HG03103 (cell line): ENCODE results near the gene HS6ST3.
A peak's percentile ranks its signal among the peaks of the same experiment; 100 is the strongest.
"Not testable (repeated sequence)": the region's sequence is repeated elsewhere in the genome, so short reads cannot be mapped to it uniquely, and the experiment has no call there.

Experiments
- ATAC-seq: cut with Tn5 transposase; IDR thresholded peaks from one replicate; pipeline ENCODE4 v1.9.1; 2021; ENCODE audit warnings: low read depth; ENCODE audit not compliant: unreplicated experiment

Gene HS6ST3

DNA sequence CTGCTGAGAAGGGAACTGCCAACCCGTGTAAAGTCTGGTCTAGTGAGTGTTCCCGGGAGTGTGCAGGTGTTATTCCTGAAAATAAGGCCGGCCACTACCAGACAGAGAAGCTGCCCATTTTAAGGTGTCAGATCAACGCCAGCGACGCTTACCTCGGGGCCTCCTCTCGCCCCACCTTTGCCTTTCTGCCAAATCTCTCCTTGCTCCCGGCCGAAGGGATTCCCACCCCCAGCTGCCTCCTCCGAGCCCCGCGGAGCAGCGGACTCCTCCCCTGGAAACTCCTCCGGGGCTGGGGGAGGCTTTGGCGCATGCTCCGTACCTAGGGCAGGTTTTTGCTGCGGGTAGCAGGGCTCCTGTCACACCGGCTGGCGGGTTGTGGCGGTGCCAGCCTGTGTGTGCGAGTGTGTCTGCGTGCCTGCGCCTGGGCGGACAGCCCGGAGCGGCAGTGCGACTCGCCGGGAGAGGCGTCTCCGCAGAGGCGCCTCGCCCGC, at the start of gene HS6ST3:
HS6ST3 (plus strand) TSS at position 359 of the 491 bp plus-strand sequence.
- ATAC-seq, result peak; percentile 38

DNA sequence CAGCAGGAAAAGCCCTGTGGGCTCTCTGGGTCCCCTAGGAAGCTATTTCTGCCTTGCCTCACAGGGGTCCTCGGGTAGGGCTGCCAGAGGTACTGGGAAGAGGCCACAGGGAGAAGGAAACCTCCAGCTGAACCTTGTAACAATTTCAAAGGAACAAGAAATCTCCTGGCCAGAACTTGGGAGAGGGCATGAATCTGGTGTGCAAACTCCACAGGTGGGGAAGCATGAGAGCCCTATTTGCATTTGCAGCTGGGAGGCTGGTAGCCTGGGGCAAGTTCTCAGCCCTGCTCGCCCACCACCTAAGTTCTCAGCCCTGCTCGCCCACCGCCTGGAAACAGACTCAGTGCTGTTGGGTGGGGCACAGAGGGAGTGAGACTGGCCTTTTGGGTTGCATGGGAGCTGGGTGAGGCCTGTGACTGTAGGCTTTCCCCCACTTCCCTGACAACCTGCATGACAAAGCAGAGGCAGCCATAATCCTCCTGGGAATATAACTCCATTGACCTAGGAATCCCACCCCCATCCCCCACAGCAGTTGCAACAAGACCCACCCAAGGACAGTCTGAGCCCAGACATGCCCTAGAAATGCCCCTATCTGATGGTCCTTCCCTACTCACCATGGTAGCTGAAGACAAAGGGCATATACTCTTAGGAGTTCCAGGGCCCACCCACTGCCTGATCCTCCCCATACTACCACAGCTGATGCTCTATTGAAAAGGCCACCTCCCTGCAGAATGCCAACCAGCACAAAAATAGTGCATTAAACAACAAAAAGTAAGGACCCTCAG, 48.4 kb upstream of the HS6ST3 start:
- ATAC-seq, result no peak

DNA sequence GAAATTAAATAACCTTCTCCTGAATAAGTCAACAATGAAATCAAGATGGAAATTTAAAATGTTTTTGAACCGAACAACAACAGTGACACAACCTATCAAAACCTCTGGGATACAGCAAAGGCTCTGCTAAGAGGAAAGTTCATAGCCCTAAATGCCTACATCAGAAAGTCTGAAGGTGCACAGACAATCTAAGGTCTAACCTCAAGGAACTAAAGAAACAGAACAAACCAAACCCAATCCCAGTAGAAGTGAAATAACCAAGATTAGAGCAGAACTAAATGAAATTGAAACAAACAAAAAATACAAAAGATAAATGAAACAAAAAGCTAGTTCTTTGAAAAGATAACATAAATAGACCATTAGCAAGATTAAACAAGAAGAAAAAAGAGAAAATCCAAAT, 45.7 kb upstream of the HS6ST3 start:
- ATAC-seq, result no peak

DNA sequence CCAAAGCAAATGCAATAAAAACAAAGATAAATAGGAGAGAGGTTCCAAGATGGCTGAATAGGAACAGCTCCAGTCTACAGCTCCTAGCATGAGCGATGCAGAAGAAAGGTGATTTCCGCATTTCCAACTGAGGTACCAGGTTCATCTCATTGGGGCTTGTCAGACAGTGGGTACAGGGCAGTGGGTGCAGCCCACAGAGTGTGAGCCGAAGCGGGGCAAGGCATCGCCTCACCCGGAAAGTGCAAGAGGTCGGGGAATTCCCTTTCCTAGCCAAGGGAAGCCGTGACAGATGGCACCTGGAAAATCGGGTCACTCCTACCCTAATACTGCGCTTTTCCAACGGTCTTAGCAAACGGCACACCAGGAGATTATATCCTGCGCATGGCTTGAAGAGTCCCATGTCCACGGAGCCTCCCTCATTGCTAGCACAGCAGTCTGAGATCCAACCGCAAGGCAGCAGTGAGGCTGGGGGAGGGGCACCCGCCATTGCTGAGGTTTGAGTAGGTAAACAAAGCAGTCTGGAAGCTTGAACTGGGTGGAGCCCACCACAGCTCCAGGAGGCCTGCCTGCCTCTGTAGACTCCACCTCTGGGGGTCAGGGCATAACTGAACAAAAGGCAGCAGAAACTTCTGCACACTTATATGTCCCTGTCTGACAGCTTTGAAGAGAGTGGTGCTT, 43.3 kb upstream of the HS6ST3 start:
- ATAC-seq, result not testable (repeated sequence)

DNA sequence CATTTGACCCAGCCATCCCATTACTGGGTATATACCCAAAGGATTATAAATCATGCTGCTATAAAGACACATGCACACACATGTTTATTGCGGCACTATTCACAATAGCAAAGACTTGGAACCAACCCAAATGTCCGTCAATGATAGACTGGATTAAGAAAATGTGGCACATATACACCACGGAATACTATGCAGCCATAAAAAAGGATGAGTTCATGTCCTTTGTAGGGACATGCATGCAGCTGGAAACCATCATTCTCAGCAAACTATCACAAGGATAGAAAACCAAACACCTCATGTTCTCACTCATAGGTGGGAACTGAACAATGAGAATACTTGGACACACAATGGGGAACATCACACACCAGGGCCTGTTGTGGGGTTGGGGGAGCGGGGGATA, 39.0 kb upstream of the HS6ST3 start:
- not testable (repeated sequence) for ATAC-seq

DNA sequence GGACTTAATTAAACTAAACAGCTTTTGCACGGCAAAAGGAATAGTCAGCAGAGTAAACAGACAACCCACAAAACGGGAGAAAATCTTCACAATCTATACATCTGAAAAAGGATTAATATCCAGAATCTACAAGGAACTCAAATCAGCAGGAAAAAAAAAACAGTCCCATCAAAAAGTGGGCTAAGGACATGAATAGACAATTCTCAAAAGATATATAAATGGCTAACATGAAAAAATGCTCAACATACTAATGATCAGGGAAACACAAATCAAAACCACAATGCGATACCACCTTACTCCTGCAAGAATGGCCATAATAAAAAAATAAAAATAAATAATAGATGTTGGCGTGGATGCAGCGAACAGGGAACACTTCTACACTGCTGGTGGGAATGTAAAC, 38.4 kb upstream of the HS6ST3 start:
- ATAC-seq, result not testable (repeated sequence)

DNA sequence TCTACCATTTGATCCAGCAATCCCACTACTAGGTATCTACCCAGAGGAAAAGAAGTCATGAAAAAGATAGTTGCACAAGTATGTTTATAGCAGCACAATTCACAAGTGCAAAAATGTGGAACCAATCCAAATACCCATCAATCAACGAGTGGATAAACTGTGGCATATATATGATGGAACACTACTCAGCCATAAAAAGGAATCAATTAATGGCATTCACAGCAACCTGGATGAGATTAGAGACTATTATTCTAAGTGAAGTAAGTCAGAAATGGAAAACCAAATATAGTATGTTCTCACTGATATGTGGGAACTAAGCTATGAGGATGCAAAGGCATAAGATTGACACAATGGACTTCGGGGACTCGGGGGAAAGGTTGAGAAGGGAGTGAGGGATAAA, 38.0 kb upstream of the HS6ST3 start:
- not testable (repeated sequence) for ATAC-seq

DNA sequence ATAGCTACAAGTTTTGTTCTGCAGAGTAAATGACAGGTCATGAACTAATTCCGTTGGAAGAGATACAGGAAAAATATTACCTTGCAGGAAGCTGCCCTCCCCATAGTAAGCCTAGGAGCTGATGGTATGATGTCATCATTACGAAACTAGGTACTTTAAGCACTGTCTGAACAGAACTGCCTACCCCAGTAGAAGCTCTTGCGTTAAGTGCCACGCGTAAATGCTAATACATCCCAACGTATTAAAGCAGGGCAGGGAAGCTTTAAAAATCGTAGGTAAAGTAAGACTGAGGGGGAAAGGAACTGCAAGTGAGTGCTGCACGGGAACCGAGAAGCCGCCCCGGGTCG, 37.3 kb upstream of the HS6ST3 start:
- peak; percentile 55 for ATAC-seq

DNA sequence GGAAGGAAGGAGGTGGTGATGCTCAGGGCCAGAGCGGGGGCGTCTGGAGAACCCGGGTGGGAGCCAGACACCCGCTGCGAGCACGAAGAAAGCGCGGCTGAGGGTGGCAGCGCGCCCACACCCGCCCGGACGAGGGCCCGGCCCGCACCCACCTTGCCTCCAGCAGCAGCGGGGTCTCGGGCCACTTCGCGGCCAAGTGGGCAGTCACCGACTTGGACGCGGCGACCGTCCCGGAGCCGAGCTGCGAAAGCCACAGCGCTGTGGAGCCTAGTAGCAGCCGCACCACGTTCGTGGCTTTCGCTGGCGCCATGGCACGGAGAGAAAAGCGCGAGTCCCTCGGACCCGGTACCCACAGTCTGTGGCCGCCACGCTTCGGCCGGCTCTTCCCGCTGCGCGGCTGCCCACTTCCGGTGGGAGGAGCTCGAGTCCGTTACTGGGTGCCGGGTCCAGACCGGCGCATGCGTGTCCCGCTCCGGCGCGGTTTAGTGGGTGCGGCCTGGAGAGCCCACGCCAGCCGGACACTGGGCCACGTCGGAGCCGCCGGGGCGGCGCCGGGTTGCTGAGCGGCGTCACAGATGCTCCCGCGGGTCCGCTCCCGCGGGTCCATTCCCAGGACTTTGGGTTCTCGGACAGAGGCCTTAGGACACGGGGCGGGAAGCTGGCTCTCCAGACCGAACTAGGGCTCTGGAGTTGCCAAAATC, 36.8 kb upstream of the HS6ST3 start, which contains the start of gene UGGT2:
UGGT2 (minus strand) TSS at position 399 of the 701 bp plus-strand sequence; CDS start at position 310, 89 bp downstream.
- peak; percentile 91 for ATAC-seq

DNA sequence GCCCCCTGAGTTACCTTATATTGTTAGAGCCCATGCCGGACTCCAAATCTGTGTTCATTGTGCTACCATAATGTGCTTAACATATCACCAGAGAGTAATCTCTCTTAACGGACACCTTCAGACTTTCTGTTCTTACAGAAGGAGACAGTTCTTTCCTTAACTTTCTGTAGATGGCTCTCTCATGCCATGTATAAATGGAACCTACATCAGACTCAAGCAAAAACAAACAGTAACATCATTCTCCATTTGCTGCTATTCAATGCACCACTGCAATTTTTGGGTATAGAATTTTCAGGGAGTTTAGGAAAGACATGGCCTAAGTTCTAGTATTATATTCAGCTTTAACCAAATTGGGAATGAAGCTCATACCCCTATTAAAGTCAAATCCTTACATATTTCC, 24.1 kb upstream of the HS6ST3 start:
- no peak for ATAC-seq

DNA sequence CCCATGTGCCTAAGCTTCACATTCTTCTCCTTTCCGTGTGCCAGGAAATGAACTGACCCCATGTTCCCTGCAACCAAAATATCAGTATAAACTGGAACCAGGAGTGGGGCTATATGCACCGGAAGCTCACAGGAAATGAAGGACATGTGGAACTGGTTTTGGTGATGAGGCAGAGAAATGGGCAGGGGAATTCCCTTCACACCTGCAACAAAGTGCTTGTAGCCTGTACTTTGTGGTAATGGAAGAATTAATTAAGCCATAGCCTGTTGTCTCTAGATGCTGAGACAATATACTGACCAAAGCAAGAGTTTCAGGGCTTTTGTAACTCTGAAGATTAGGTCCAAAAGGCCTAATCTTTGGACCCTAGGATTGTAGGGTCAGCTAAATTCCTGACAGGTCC, 21.2 kb upstream of the HS6ST3 start:
- ATAC-seq, result no peak

DNA sequence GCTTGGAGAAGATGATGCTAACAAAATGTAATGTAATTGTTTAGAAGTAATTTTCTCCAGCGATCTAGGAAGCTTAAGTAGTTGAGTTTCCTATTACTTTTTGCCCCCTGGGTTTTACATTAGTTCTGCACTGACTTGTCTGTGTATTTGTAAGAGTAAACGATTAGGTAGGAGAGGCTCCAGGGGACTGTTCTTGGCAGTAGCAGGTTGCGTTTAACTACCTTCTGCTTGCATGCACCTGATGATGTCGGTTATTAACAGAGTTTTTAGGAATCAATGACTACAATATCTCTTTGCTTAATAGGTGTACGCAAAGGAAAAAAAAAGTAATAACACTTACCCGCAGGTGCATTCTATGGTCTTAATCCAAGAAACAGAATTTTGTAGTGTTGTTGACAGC, 18.4 kb upstream of the HS6ST3 start:
- no peak for ATAC-seq

DNA sequence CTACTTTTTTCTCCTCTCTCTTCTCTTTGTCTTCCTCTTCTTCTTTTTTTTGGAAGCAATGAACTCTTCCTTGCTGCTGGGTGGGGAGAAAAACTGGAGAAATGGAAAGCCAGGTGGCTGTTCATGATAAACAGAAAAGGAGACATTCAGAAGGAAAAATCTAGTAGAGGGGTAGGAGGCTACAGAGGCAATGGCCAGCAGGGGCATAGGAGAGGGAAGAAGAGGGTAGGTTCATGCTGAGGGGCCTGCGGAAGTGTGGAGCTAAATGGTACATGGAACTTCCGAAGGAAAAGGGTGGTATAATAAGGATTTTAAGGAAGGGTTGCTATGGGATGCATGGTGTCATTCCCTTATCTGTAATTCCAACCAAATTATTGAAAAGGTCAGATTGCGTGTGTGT, 17.5 kb upstream of the HS6ST3 start:
- no peak for ATAC-seq

DNA sequence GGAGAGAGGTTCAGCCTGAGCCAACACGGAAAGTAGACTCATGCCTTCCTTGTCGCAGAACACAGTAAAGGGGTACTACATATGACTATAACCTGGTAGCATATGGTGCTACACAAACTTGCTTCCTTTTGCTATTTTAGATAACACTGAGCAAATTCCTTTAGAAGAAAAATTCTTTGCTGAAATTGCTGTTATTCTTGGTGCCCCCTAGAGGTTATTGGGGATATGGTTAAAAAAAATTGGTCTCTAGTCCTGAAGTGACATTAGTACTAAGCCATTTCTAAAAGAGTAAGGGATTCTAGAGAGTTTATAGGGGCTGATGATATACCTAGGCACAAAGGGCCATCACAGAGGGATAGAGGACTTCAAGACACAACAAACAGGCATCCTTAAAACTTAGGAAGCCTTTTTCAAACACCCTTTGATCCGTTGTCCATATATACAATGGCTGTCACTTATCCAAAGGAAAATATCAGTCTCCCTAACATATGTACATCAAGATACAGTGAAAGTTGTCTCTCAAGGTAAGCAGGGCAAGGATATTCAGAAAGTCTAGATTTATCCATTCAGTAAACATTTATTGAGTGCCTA, 13.9 kb upstream of the HS6ST3 start:
- ATAC-seq, result no peak

DNA sequence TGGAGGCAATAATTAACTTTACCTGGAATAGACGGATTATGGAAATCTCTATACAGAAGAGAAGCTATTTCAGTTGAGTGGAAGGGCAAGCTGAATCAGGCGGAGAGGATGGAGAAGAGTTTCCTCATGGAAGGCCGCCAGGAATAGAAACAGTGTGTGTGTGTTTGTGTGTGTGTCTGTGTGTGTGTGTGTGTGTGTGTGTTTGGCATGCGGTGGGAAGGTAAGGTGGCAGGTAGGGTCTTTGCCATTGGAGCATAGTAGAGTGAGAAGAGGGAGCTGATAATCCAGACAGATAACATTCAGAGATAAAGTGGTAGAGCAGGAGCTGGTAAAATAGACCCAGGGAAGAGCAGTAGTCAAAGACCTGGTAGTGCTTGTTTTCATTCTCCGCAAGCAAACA, 9.2 kb upstream of the HS6ST3 start:
- no peak for ATAC-seq

DNA sequence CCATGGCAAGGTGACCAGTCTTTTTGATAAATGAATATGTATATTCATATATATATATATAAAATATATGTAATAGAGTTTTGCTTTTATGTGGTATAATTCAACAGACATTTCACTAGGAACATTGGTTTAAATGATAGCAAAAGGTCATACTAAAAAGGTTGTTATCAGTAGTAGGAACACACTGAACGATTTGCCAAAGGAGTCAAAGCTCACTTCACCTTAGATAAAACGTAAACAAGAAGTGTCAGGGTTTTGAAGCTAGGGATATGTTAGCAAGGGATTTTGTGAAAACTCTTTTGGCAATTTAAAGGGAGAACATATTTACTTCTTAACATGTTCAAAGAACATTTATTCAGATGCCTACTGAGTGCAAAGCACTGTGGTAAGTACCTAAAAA, 8.0 kb upstream of the HS6ST3 start:
- no peak for ATAC-seq

DNA sequence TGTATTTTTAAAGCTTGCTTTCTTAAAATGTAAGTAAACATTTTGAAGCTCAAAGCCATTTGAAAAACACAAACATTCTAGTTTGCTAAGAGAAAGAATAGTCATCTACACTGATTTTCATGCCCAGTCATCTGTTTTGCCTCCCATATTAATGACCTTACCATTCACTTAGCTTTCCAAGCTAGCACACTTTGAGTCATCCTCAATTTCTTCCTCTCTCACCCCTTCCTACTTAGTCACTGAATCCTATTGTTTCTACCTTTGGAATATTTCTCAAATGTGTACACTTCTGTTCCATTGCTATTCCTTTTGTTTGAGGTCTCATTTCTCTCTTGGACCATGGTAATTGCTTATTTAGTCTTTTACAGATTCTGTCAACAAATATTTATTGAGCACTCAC, 7.3 kb upstream of the HS6ST3 start:
- ATAC-seq, result no peak

DNA sequence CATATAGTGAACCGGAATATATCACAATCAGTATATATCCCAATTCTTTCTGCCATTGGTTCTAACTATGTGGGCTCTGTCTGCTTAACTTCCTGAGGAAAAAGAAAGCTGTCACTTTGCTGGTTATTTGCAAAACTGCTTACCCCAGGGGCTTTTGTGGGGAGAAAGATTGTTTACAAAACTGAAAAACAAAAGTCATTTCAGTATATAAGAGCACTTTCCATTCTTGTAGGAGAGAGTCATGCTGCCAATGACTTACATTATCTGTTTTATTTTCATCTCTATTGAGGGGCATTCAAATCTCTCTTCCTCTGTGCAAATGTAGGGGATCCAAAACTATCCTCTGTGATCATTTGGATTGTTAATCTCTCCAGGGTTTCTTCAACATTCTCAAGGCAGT, 3.2 kb upstream of the HS6ST3 start:
- ATAC-seq, result no peak

DNA sequence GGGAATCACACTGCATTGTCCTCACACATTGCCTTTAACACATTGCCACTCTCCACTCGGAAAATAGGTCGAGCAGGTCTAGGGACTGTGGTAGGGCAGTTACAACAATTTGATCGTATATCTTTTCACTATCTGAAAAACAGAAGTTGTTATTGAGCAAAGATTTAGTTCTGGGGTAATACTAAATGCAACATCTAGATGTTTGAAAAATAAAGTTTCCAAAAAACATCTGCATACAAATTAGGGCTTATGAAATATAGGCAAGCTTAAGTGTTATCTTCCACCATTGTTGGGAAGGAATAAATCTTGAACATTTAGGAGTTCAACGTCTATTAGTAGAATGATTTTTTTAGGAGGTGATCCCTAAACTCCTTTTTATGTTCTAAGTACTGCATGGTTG, 768 bp upstream of the HS6ST3 start:
- no peak for ATAC-seq

DNA sequence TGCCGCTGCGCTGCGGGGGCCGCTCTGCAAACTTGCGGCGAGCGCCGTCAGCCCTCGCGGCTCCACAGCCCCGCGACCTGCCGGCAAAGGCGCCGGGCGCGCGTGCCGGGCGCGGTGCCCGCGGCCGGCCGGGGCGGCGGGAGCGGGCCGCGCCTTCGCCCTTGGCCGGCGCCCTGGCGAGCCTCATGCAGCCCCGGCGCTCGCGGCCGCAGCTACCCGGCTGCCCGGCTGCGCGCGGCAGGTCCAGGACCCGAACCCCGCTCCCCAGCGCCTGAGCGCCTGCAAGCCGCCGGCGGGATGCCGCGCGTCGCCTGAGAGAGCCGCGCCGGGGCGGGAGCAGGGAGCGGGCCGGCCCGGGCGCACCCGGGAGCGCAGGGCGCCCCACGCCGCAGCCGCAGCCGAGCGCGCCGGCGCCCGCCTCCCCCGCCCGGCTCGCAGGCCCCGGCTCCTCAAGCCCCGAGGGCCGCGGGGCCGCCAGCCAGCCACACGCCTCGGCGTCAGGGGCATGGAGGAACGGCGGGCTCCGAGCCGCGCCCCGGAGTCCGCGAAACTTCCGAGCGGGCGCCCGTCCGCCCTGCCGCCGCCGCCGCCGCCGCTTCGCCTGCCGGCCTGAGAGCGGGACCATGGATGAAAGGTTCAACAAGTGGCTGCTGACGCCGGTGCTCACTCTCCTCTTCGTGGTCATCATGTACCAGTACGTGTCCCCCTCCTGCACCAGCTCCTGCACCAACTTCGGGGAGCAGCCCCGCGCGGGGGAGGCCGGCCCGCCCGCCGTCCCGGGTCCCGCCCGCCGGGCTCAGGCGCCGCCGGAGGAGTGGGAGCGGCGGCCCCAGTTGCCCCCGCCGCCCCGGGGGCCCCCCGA, 564 bp downstream of the HS6ST3 start:
- peak; percentile 37 for ATAC-seq
